Esophagus muscularis mucosa (tissue), 4 donors: ENCODE results near the gene OSGIN1. TPM values are rescaled to one million over a fixed set of nuclear protein-coding genes. Genes with fewer than 3 reads are reported as not detected.

Source experiments
- DNase-seq: peaks from one replicate; pipeline ENCODE4 v3.0.0-alpha.2; 2017; ENCODE audit errors: extremely low spot score
- H3K27ac ChIP-seq, 4 donors: fragments of 200-600 bp; sonication (generic); replicated peaks in 1 of 4; 1 replicate in 3 of 4; 2 replicates in 1 of 4; pipeline ENCODE4 v1.5.1; 2016 to 2019; ENCODE audit warnings: mild to moderate bottlenecking in 1 of 4
- H3K27me3 ChIP-seq, 4 donors: fragments of 200-600 bp; sonication (generic); one replicate each; pipeline versions ENCODE4 v1.5.1 to v1.6.0; 2016 to 2019
- H3K36me3 ChIP-seq, 4 donors: fragments of 200-600 bp; sonication (generic); one replicate each; pipeline ENCODE4 v1.5.1; 2016 to 2019
- H3K4me1 ChIP-seq, 4 donors: fragments of 200-600 bp; sonication (generic); one replicate each; pipeline ENCODE4 v1.5.1; 2016 to 2019
- H3K4me3 ChIP-seq, 4 donors: fragments of 200-600 bp; sonication (generic); 1 replicate in 2 of 4; 2 replicates in 2 of 4; pipeline ENCODE4 v1.5.1; 2016 to 2019; ENCODE audit warnings: mild to moderate bottlenecking in 4 of 4, moderate library complexity in 1 of 4
- H3K9me3 ChIP-seq, 4 donors: fragments of 200-600 bp; sonication (generic); 1 replicate in 3 of 4; 2 replicates in 1 of 4; pipeline ENCODE4 v1.5.1; 2016 to 2019
- EP300 ChIP-seq: sonication (generic); formaldehyde crosslinking; IDR thresholded peaks from one replicate; pipeline ENCODE4 v1.6.1; 2017; ENCODE audit warnings: antibody characterized with exemption
- POLR2A ChIP-seq: fragments of 450-650 bp; IDR thresholded peaks from one replicate; pipeline ENCODE4 v1.6.1; 2017; ENCODE audit warnings: antibody characterized with exemption, moderate library complexity, mild to moderate bottlenecking, low read depth
- POLR2AphosphoS5 ChIP-seq, 2 donors: sonication (generic); formaldehyde crosslinking; IDR thresholded peaks; one replicate each; pipeline ENCODE4 v1.6.1; 2017; ENCODE audit warnings: antibody characterized with exemption in 2 of 2
- WGBS: methylation state at CpG from one replicate; pipeline ENCODE4 v1.1.5; 2018; 5-methylcytosine and 5-hydroxymethylcytosine counted together
- intact Hi-C: fragments of 100-400 bp; cut with DNase I; formaldehyde crosslinking; loops from one replicate; pipeline ENCODE4 v1.15.1; 2023
- total RNA-seq, 4 donors: library from RNA; depleted of rRNA; stranded (reverse); fragments of >200 nt; gene quantifications; one replicate each; pipeline versions ENCODE4 v1.1.0 to v1.2.1, GENCODE V29; 2016
- TF ChIP-seq, protein P1 (sequence below), 3 experiments: fragments of 200-600 bp in 2 of 3; fragments of 450-650 bp in 1 of 3; sonication (generic) in 2 of 3; IDR thresholded peaks; one replicate each; pipeline ENCODE4 v1.5.1; 2017 to 2019; ENCODE audit warnings: antibody characterized with exemption in 3 of 3, mild to moderate bottlenecking in 2 of 3, moderate library complexity in 1 of 3

The OSGIN1 gene
- total RNA-seq, 4 donors from 2014 or later: 7.1 to 17.6 (median 13.8) TPM

DNA sequence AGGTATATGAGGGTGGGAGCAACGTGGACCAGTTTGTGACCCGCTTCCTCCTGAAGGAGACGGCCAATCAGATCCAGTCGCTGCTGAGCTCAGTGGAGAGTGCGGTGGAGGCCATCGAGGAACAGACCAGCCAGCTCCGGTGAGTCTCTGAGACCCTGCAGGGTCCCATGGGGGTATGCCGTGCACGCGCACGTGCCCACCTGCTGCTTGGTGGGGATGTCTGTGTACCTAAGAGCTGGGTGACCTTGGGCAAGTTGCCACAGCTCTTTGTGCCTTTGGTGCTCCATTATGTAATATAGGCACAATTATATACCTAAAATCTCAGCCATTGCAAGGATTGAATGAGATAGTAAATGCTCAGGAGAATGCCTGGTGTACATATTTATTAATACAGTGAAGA is 37.5 kb downstream of the OSGIN1 start:
- WGBS: 96% methylated on average over 7 of the region's 11 CpGs
- TF ChIP-seq EP300 (no peak), POLR2AphosphoS5 (IDR thresholded peaks at IDR 0.05) (no peak), POLR2A (no peak)
- TF ChIP-seq, protein P1, sequence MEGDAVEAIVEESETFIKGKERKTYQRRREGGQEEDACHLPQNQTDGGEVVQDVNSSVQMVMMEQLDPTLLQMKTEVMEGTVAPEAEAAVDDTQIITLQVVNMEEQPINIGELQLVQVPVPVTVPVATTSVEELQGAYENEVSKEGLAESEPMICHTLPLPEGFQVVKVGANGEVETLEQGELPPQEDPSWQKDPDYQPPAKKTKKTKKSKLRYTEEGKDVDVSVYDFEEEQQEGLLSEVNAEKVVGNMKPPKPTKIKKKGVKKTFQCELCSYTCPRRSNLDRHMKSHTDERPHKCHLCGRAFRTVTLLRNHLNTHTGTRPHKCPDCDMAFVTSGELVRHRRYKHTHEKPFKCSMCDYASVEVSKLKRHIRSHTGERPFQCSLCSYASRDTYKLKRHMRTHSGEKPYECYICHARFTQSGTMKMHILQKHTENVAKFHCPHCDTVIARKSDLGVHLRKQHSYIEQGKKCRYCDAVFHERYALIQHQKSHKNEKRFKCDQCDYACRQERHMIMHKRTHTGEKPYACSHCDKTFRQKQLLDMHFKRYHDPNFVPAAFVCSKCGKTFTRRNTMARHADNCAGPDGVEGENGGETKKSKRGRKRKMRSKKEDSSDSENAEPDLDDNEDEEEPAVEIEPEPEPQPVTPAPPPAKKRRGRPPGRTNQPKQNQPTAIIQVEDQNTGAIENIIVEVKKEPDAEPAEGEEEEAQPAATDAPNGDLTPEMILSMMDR (IDR thresholded peaks at IDR 0.05): no peak
- Histone ChIP-seq H3K4me3 (no peak overlapping the region), H3K4me1 (peaks cover 6 to 14% (median 13%) of the 10 kb centered on the region in 4 donors), H3K27ac (no peak overlapping the region), H3K36me3 (no peaks in the 10 kb centered on the region), H3K9me3 (no peaks in the 10 kb centered on the region), H3K27me3 (no peaks in the 10 kb centered on the region)
- intact Hi-C loops: no loop called here
- no peak for DNase-seq

- no peak overlapping the region for H3K4me3 ChIP-seq
- H3K4me1 ChIP-seq: peaks cover 11 to 23% (median 21%) of the 10 kb centered on the region in 4 donors
- TF ChIP-seq POLR2A: no peak
- peak; percentile 43 to 51 for TF ChIP-seq POLR2AphosphoS5 (IDR thresholded peaks at IDR 0.05)
- no peaks in the 10 kb centered on the region for H3K27me3 ChIP-seq
- no peaks in the 10 kb centered on the region for H3K9me3 ChIP-seq
- no peaks in the 10 kb centered on the region for H3K36me3 ChIP-seq
- DNase-seq: no peak
- peak overlapping the region in 1 of 4 donors; percentile 39 for H3K27ac ChIP-seq
- intact Hi-C loops: no loop called here
- 64% methylated on average over 6 of the region's 6 CpGs for WGBS
Observed at GRCh38 chr16:83992624-83993023, 39.6 kb downstream of the OSGIN1 start.

DNA sequence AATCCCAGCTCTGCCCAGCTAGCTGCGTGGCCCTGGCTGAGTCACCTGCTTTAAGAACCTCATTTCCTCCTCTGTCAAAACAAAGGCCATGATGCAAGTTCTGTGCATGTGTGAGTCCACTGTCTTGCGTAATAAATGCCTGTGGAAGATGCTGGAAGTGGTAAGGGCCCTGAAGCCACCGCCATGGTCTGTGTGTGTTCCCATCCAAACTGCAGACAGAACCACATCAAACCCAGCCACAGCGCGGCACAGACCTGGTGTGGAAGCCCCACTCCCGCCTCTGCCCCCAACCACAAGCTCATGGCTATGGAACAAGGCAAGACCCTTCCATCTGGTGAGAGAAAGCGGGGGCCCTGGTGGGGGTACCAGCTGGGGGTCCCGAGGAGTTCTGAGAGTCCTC is 41.0 kb downstream of the OSGIN1 start:
- H3K9me3 ChIP-seq: no peaks in the 10 kb centered on the region
- intact Hi-C loops: no loop called here
- H3K27ac ChIP-seq: no peak overlapping the region
- H3K4me1 ChIP-seq: peaks cover 11 to 23% (median 21%) of the 10 kb centered on the region in 4 donors
- H3K4me3 ChIP-seq: no peak overlapping the region
- no peaks in the 10 kb centered on the region for H3K36me3 ChIP-seq
- TF ChIP-seq POLR2A: no peak
- no peak for TF ChIP-seq EP300
- no peak for TF ChIP-seq POLR2AphosphoS5 (IDR thresholded peaks at IDR 0.05)
- TF ChIP-seq, protein P1 (IDR thresholded peaks at IDR 0.05): no peak
- DNase-seq: no peak
- WGBS: 94% methylated on average over 8 of the region's 8 CpGs
- H3K27me3 ChIP-seq: peaks cover 0 to 5% (median 0%) of the 10 kb centered on the region in 4 donors

DNA sequence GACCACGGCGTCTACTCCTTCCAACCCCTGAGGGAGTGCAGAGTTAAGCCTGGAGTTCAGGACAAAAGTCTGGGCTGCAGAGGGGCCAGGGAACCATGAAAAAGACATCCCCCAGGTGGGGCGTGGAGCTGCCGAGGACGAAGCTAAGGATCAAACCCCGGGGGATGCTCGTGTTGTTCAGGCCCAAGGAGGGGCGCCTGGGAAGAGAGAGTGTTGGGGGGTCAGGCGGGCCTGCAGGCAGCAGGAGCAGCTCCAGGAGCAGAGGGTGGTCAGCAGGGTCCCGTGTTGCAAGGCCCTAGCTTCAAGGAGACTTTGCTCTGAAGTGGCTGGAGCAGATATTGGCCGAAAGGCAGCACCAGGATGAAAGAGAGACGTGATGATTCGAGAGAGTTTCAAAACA is 41.7 kb downstream of the OSGIN1 start:
- 84% methylated on average over 13 of the region's 13 CpGs for WGBS
- H3K36me3 ChIP-seq: no peaks in the 10 kb centered on the region
- intact Hi-C loops: no loop called here
- H3K4me3 ChIP-seq: no peak overlapping the region
- no peak for DNase-seq
- H3K4me1 ChIP-seq: peaks cover 11 to 23% (median 21%) of the 10 kb centered on the region in 4 donors
- TF ChIP-seq POLR2AphosphoS5 (IDR thresholded peaks at IDR 0.05) (no peak), POLR2A (no peak), EP300 (no peak)
- TF ChIP-seq, protein P1 (IDR thresholded peaks at IDR 0.05): no peak
- peaks cover 0 to 10% (median 0%) of the 10 kb centered on the region in 4 donors for H3K27me3 ChIP-seq
- H3K27ac ChIP-seq: no peak overlapping the region
- H3K9me3 ChIP-seq: no peaks in the 10 kb centered on the region

DNA sequence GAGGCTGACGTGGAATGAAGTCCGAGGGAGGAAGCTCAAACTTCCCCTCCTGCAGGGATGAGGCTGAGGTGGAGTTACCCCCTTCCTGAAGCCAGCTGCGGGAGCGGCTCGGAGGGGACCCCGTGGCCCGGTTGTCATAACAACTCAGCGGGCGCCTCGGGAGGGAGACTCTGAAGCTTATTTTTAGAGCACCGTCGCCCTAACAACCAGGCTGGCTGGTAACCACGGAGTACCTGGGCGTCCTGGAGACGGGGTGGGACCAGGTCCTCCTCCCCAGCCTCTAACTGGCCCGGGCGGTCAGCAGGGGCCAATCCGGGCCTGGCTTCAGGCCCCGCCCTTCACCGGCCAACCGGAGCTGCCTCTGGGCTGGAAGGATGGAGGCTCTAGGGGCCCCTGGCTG is 42.7 kb downstream of the OSGIN1 start:
- Histone ChIP-seq H3K4me1 (peaks cover 11 to 23% (median 21%) of the 10 kb centered on the region in 4 donors), H3K36me3 (no peaks in the 10 kb centered on the region), H3K4me3 (peak overlapping the region in 1 of 4 donors; percentile 10), H3K27me3 (peaks cover 0 to 10% (median 0%) of the 10 kb centered on the region in 4 donors), H3K9me3 (no peaks in the 10 kb centered on the region), H3K27ac (no peak overlapping the region)
- TF ChIP-seq EP300 (no peak), POLR2A (no peak), POLR2AphosphoS5 (IDR thresholded peaks at IDR 0.05) (no peak)
- TF ChIP-seq, protein P1 (IDR thresholded peaks at IDR 0.05): no peak
- DNase-seq: no peak
- intact Hi-C loops: no loop called here
- 10% methylated on average over 12 of the region's 21 CpGs for WGBS
